Suppressor macrophage treated with lipopolysaccharide for 4 hours (primary cell): ENCODE measurements around the gene SLC35A5.

ENCODE experiments used
- DNase-seq: peaks from one replicate; pipeline ENCODE4 v3.0.0-alpha.2; 2020

The SLC35A5 gene

GRCh38 chr3:112627919-112628466, 66.1 kb downstream of the SLC35A5 start:
- no peak for DNase-seq

GRCh38 chr3:112629425-112629824, 67.6 kb downstream of the SLC35A5 start:
- peak; percentile 59 for DNase-seq

GRCh38 chr3:112631257-112631656, 69.4 kb downstream of the SLC35A5 start:
- DNase-seq = no peak

- DNase-seq = no peak
These were observed 70.8 kb downstream of the SLC35A5 start for GRCh38 chr3:112632596-112632995.

GRCh38 chr3:112633191-112633590, 71.3 kb downstream of the SLC35A5 start:
- peak; percentile 39 for DNase-seq

GRCh38 chr3:112633757-112634156, 71.9 kb downstream of the SLC35A5 start:
- no peak for DNase-seq

- DNase-seq = no peak
These were observed 73.1 kb downstream of the SLC35A5 start for GRCh38 chr3:112634786-112635541.
